ENCODE data around the gene FAM32A. TPM values are rescaled to one million over a fixed set of nuclear protein-coding genes. Genes with fewer than 3 reads are reported as not detected.
A peak's percentile ranks its signal among the peaks of the same experiment; 100 is the strongest.

The FAM32A gene
- 10 to 100 TPM; 47.1 to 84.8 (median 58.5) TPM for total RNA-seq

GRCh38 chr19:16185123-16185767 is at the start of gene FAM32A:
Gene FAM32A, plus strand, starts transcription at chr19:16185410. Its CDS starts 33 bp downstream, at chr19:16185443.
- peaks cover 7 to 31% (median 20%) of the 10 kb centered on the region in 4 donors for H3K36me3 ChIP-seq
- peak within 1 kb of the TSS; percentile 84 to 98 (median 90) for H3K4me3 ChIP-seq
- WGBS, 2 donors = 0 to 2% methylated on average over 33 to 39 of the region's 39 CpGs
- H3K4me1 ChIP-seq = peaks cover 15 to 35% (median 23%) of the 10 kb centered on the region in 4 donors
- TF ChIP-seq POLR2AphosphoS5 (IDR thresholded peaks at IDR 0.05) (peak; percentile 89 to 93), CTCF (IDR thresholded peaks at IDR 0.05) (peak in 4 of 6 experiments; percentile 33 to 48 (median 40)), EP300 (IDR thresholded peaks at IDR 0.05) (peak in 1 of 4 donors; percentile 3), POLR2A (IDR thresholded peaks at IDR 0.05) (peak in 3 of 4 donors; percentile 60 to 82 (median 69))
- DNase-seq (peak; percentile 88 to 98), ATAC-seq (ENCODE audit: low FRiP score in 2 of 2) (peak; percentile 96 to 97)
- H3K27me3 ChIP-seq = no peaks in the 10 kb centered on the region
- H3K9me3 ChIP-seq = no peaks in the 10 kb centered on the region
- peak within 1 kb of the TSS; percentile 75 to 91 (median 88) for H3K27ac ChIP-seq

DNA sequence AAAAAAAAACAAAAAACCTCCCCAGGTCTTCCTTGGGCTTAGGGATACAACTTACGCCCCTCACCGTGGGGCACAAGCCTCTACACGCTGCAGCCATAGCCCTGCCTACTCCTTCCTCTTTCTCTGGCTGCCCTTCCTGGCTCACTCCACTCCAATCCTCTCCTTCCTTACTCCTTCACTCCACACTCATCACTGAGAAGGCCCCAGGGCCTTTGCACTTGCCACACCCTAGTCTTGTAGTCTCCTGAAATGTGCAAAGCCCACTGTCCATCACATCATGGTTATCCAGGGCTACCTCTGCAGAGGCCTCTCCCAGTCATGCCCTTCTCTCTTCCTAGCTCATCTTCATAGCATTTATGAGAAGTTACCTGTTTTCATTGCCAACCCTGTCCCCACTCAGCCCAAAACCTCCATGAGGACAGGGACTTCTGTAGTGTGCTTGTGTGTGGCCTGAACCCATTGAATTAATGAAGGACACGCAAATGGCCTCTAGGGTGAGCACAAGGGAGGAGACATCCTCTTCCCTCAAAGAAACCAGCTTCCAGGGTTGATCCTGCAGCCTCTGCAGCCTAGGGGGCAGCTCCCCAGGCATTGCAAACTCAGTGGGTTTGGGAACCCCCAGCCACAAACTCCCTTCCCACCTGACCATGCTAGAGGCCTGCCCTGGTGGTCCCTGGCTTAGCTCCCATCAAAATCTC is 49.6 kb upstream of the FAM32A start:
- Histone ChIP-seq H3K27me3 (no peaks in the 10 kb centered on the region), H3K4me1 (peaks cover 0 to 8% (median 0%) of the 10 kb centered on the region in 4 donors), H3K27ac (no peak overlapping the region), H3K9me3 (no peaks in the 10 kb centered on the region), H3K4me3 (no peak overlapping the region), H3K36me3 (peaks cover 17 to 41% (median 31%) of the 10 kb centered on the region in 4 donors)
- TF ChIP-seq CTCF (IDR thresholded peaks at IDR 0.05) = no peak
- no peak for TF ChIP-seq POLR2AphosphoS5 (IDR thresholded peaks at IDR 0.05)
- TF ChIP-seq POLR2A (IDR thresholded peaks at IDR 0.05) = no peak
- no peak for TF ChIP-seq EP300 (IDR thresholded peaks at IDR 0.05)
- ATAC-seq (ENCODE audit: low FRiP score in 2 of 2) (no peak), DNase-seq (no peak)
- WGBS, 2 donors = 75 to 87% methylated on average over 4 of the region's 4 CpGs

GRCh38 chr19:16136185-16136999 is 48.8 kb upstream of the FAM32A start:
- no peak for TF ChIP-seq EP300 (IDR thresholded peaks at IDR 0.05)
- Histone ChIP-seq H3K4me1 (peaks cover 0 to 8% (median 0%) of the 10 kb centered on the region in 4 donors), H3K4me3 (no peak overlapping the region), H3K9me3 (no peaks in the 10 kb centered on the region), H3K27ac (no peak overlapping the region), H3K27me3 (no peaks in the 10 kb centered on the region), H3K36me3 (peaks cover 12 to 33% (median 26%) of the 10 kb centered on the region in 4 donors)
- WGBS, 2 donors = 60 to 65% methylated on average over 16 of the region's 16 CpGs
- ATAC-seq (ENCODE audit: low FRiP score in 2 of 2) = no peak
- DNase-seq = no peak

DNA sequence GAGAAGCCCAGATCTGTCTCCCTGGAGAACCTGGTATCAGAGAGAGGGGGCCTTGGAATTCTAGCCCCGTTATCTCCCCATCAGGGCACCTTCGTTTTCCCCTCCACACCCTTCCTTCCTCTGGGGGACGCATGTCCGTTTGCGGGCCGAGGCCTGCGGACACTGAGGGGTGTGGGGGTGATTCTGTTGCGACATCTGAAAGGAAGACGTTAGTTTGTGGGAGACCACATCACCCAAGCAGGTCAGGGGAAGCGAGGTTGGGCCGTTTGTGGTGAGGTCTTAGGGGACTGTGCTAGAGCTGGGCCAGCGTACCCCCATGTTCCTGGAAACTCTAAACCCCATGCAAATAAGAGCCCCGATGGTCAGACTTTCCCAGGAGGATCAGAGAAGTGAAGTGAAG is 45.5 kb upstream of the FAM32A start:
- DNase-seq = no peak
- Histone ChIP-seq H3K9me3 (no peaks in the 10 kb centered on the region), H3K4me3 (no peak overlapping the region), H3K4me1 (peaks cover 3 to 20% (median 9%) of the 10 kb centered on the region in 4 donors), H3K36me3 (no peaks in the 10 kb centered on the region), H3K27ac (no peak overlapping the region), H3K27me3 (no peaks in the 10 kb centered on the region)
- no peak for ATAC-seq (ENCODE audit: low FRiP score in 2 of 2)
- TF ChIP-seq POLR2AphosphoS5 (IDR thresholded peaks at IDR 0.05) (no peak), EP300 (IDR thresholded peaks at IDR 0.05) (no peak), CTCF (IDR thresholded peaks at IDR 0.05) (no peak), POLR2A (IDR thresholded peaks at IDR 0.05) (no peak)
- WGBS, 2 donors = 48 to 63% methylated on average over 9 to 13 of the region's 13 CpGs

DNA sequence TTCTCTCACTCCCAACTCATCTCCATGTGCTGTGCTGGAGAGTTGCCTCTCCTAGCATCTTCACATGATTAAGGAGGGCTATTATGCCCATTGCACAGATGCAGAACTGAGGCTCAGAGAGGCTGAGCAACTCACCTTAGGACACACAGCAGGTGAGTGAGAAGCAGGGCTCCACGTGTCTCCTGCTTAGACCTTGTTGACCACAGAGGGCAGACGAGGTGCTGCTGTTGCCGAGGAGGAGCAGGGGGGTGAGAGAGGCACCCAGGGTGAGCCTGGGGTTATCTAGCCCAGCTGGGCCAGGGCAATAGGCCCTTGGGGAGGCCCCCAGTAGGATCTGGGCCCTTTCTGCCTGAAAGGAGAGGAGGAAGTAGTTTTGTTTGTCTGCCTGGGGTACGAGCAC is 44.2 kb upstream of the FAM32A start:
- ATAC-seq (ENCODE audit: low FRiP score in 2 of 2) (no peak), DNase-seq (no peak)
- Histone ChIP-seq H3K27ac (no peak overlapping the region), H3K36me3 (no peaks in the 10 kb centered on the region), H3K9me3 (no peaks in the 10 kb centered on the region), H3K4me3 (no peak overlapping the region), H3K4me1 (peaks cover 3 to 20% (median 9%) of the 10 kb centered on the region in 4 donors), H3K27me3 (no peaks in the 10 kb centered on the region)
- WGBS, 2 donors = 44 to 52% methylated on average over 4 of the region's 4 CpGs
- no peak for TF ChIP-seq CTCF (IDR thresholded peaks at IDR 0.05)

Data from upper lobe of left lung (tissue), 6 donors.